Measurements from ENCODE around the gene ARL9.
A peak's percentile ranks its signal among the peaks of the same experiment; 100 is the strongest.

Gene ARL9

DNA sequence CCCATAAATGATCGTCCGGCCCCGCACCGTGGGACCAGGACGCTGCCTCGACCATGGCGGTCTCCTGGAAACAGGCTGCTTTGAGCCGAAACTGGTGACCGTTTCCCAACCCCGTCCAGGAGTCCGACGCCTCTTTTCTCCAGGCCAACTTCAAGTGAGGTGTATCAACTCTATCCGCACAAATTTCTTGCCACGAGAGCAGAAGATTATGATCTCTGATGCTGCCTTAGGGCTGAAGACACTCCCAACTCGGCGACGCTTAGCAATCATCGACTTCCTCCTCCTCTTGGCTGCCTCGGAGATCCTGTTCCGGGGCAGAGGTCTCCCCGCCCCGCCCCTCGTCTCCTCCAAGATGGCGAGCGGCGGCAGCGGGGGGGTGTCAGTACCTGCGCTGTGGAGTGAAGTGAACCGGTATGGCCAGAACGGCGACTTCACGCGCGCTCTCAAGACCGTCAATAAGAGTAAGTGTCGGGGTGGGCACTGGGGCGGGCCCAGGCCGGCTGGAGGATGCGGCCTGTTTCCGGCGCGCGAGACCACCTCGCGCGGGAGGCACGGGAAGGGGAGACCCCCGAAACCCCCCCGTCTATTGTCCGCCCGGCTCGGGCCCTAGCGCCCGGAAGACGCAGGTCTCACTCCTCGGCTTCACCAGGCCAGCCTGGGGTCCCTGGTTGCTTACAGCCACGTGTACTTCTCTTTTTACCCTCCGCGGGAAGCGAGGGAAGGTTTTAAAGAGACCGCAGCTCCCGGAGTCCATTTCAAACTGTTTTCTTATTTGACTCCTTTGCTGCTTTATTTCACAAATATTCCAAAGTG is 38.1 kb upstream of the ARL9 start, which contains the start of gene SRP72:
Gene SRP72, plus strand, starts transcription at position 334 of the 813 bp plus-strand sequence. Its CDS starts 19 bp downstream, at position 353.
- H3K4me2 ChIP-seq, result peak within 1 kb of the TSS; percentile 86

DNA sequence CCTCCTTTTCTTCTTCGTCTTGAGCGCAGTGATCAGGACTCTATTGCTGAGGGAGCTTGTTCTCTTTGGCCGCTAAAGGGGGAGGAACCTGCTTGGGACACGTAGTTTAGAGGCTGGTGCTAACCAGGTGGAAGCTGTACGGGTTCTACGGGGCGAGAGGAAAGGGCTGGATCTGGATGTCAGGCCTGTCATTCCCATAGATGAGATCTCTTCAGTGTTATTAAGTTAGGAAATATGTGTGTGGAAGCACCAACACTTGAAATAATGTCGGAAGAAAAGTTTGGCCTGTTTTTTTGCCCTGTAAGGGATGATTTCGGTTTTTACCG is 37.5 kb upstream of the ARL9 start:
- H2AFZ ChIP-seq (ENCODE audit: low read depth), result peak overlapping the region; percentile 83
- peak overlapping the region; percentile 92 for H3K9ac ChIP-seq
- peaks cover 65% of the 10 kb centered on the region for H3K79me2 ChIP-seq (ENCODE audit: insufficient read depth, low read depth)
- H3K27ac ChIP-seq, result peak overlapping the region; percentile 87
- peak overlapping the region; percentile 86 for H3K4me2 ChIP-seq
- peaks cover 35% of the 10 kb centered on the region for H3K4me1 ChIP-seq (ENCODE audit: low read depth, poor library complexity, severe bottlenecking)
- H3K27me3 ChIP-seq (ENCODE audit: insufficient read depth, low read depth), result no peaks in the 10 kb centered on the region
- H3K36me3 ChIP-seq (ENCODE audit: insufficient read depth), result peaks cover 17% of the 10 kb centered on the region; the same call in 1 of the 2 replicates
- peak overlapping the region; percentile 91 for H3K4me3 ChIP-seq (IDR thresholded peaks at IDR 0.05; ENCODE audit: insufficient read depth, low read depth, low read length)
- H4K20me1 ChIP-seq (ENCODE audit: insufficient read depth), result peaks cover 9% of the 10 kb centered on the region; the same call in 1 of the 2 replicates
- TF ChIP-seq, protein P1, sequence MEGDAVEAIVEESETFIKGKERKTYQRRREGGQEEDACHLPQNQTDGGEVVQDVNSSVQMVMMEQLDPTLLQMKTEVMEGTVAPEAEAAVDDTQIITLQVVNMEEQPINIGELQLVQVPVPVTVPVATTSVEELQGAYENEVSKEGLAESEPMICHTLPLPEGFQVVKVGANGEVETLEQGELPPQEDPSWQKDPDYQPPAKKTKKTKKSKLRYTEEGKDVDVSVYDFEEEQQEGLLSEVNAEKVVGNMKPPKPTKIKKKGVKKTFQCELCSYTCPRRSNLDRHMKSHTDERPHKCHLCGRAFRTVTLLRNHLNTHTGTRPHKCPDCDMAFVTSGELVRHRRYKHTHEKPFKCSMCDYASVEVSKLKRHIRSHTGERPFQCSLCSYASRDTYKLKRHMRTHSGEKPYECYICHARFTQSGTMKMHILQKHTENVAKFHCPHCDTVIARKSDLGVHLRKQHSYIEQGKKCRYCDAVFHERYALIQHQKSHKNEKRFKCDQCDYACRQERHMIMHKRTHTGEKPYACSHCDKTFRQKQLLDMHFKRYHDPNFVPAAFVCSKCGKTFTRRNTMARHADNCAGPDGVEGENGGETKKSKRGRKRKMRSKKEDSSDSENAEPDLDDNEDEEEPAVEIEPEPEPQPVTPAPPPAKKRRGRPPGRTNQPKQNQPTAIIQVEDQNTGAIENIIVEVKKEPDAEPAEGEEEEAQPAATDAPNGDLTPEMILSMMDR (conservative IDR thresholded peaks at IDR 0.05; ENCODE audit: low read depth, low read length), result no peak

More for the DNA sequence above, 38.1 kb upstream of the ARL9 start, which contains the start of gene SRP72:
- Histone ChIP-seq H3K9ac (peak within 1 kb of the TSS; percentile 92), H3K4me3 (IDR thresholded peaks at IDR 0.05; ENCODE audit: insufficient read depth, low read depth, low read length) (peak within 1 kb of the TSS; percentile 91), H3K4me1 (ENCODE audit: low read depth, poor library complexity, severe bottlenecking) (peaks cover 35% of the 10 kb centered on the region), H3K27ac (peak within 1 kb of the TSS; percentile 87), H3K27me3 (ENCODE audit: insufficient read depth, low read depth) (no peaks in the 10 kb centered on the region), H3K36me3 (ENCODE audit: insufficient read depth) (peaks cover 11% of the 10 kb centered on the region; the same call in 1 of the 2 replicates), H2AFZ (ENCODE audit: low read depth) (peak within 1 kb of the TSS; percentile 83), H4K20me1 (ENCODE audit: insufficient read depth) (peaks cover 9% of the 10 kb centered on the region; the same call in 1 of the 2 replicates), H3K79me2 (ENCODE audit: insufficient read depth, low read depth) (peaks cover 65% of the 10 kb centered on the region)
- TF ChIP-seq, protein P1 (conservative IDR thresholded peaks at IDR 0.05; ENCODE audit: low read depth, low read length), result no peak

DNA sequence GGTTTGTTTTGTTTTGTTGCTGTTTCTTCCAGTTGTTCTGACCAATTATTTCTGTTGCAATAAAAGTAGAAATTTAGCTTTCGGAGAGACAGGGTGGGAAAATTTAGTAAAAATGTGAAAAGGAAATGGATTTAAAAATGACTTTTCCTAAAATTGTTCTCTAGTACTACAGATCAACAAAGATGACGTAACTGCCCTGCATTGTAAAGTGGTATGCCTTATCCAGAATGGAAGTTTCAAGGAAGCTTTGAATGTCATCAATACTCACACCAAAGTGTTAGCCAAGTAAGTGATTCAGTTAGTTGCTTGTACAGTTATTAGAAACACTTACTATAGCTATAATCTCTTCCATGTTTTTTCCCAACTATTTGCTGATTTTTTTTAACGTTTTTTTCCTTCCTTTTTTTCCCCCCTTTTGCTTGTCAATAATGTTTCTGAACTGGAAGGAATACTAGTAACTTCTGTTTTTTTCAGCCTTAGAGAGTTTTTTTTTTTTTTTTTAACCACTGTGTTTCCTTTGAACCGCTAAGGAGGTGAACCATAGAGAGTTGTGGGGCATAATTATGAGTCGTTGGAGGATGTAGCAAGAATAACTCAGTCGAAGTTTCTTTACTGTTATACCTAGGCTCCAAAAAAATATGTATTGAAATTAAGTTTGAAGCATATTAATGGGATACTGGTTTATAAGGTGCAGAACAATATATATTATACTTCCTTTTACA is 35.9 kb upstream of the ARL9 start:
- Histone ChIP-seq H3K4me2 (peak overlapping the region; percentile 86), H2AFZ (ENCODE audit: low read depth) (no peak overlapping the region), H3K36me3 (ENCODE audit: insufficient read depth) (peaks cover 23% of the 10 kb centered on the region; the same call in 1 of the 2 replicates), H3K4me1 (ENCODE audit: low read depth, poor library complexity, severe bottlenecking) (peaks cover 34% of the 10 kb centered on the region), H3K27me3 (ENCODE audit: insufficient read depth, low read depth) (no peaks in the 10 kb centered on the region), H3K79me2 (ENCODE audit: insufficient read depth, low read depth) (peaks cover 65% of the 10 kb centered on the region), H3K9ac (no peak overlapping the region), H4K20me1 (ENCODE audit: insufficient read depth) (peaks cover 9% of the 10 kb centered on the region; the same call in 1 of the 2 replicates), H3K27ac (no peak overlapping the region), H3K4me3 (IDR thresholded peaks at IDR 0.05; ENCODE audit: insufficient read depth, low read depth, low read length) (no peak overlapping the region)
- TF ChIP-seq, protein P1 (conservative IDR thresholded peaks at IDR 0.05; ENCODE audit: low read depth, low read length), result no peak

DNA sequence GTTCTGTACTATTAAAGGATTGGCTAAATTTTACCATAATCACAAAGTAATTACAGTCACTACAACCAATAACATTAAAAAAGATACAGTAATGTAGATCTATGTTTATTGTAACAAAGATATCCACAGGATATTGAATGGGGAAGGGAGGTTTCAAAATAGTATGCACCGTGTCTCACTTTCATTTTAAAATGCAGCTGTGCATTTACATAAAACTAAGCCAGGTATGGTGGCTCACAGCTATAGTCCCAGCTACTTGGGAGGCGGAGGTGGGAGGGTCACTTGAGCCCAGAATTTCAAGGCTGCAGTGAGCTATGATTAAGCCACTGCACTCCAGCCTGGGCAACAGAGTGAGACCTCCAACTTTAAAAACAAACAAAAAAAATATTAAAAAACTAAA is 29.7 kb upstream of the ARL9 start:
- H3K27ac ChIP-seq, result no peak overlapping the region
- H2AFZ ChIP-seq (ENCODE audit: low read depth), result no peak overlapping the region

More for the DNA sequence above, 29.7 kb upstream of the ARL9 start:
- Histone ChIP-seq H3K27me3 (ENCODE audit: insufficient read depth, low read depth) (no peaks in the 10 kb centered on the region), H3K4me3 (IDR thresholded peaks at IDR 0.05; ENCODE audit: insufficient read depth, low read depth, low read length) (no peak overlapping the region), H4K20me1 (ENCODE audit: insufficient read depth) (no peaks in the 10 kb centered on the region), H3K79me2 (ENCODE audit: insufficient read depth, low read depth) (peaks cover 11% of the 10 kb centered on the region; the same call in 1 of the 2 replicates), H3K9ac (no peak overlapping the region), H3K4me2 (no peak overlapping the region; the same call in 1 of the 2 replicates), H3K4me1 (ENCODE audit: low read depth, poor library complexity, severe bottlenecking) (peaks cover 16% of the 10 kb centered on the region), H3K36me3 (ENCODE audit: insufficient read depth) (peaks cover 47% of the 10 kb centered on the region; the same call in 1 of the 2 replicates)
- TF ChIP-seq, protein P1 (conservative IDR thresholded peaks at IDR 0.05; ENCODE audit: low read depth, low read length), result no peak

Measured in KMS-11 (cell line).